Lung (tissue), 12 donors: ENCODE measurements around the gene ASGR2. TPM values are rescaled to one million over a fixed set of nuclear protein-coding genes. Genes with fewer than 3 reads are reported as not detected.

ENCODE experiments used
- ATAC-seq: fragments of 200-7000 bp; cut with Tn5 transposase; one replicate; pipeline ENCODE4 v1.9.1; 2020; ENCODE audit warnings: moderate number of reproducible peaks; ENCODE audit not compliant: insufficient read depth, low FRiP score
- DNase-seq, 3 donors: peaks; one replicate each; pipeline ENCODE4 v3.0.0-alpha.2; 2013 to 2017
- H3K27ac ChIP-seq, 2 donors: one replicate each; pipeline ENCODE4 v1.5.1; 2013; ENCODE audit warnings: mild to moderate bottlenecking in 2 of 2, moderate library complexity in 2 of 2, control low read depth in 1 of 2, inconsistent platforms in 1 of 2, low read depth in 1 of 2, low read length in 1 of 2
- H3K27me3 ChIP-seq, 3 donors: one replicate each; pipeline ENCODE4 v1.5.1; 2013; ENCODE audit warnings: low read length in 2 of 3; ENCODE audit not compliant: control insufficient read depth in 3 of 3, insufficient read depth in 3 of 3
- H3K36me3 ChIP-seq, 4 donors: one replicate each; pipeline ENCODE4 v1.5.1; 2013; ENCODE audit warnings: low read length in 4 of 4, mild to moderate bottlenecking in 1 of 4, moderate library complexity in 1 of 4; ENCODE audit not compliant: control insufficient read depth in 4 of 4, insufficient read depth in 4 of 4
- H3K4me1 ChIP-seq, 5 donors: one replicate each; pipeline ENCODE4 v1.5.1; 2013; ENCODE audit warnings: low read length in 5 of 5, mild to moderate bottlenecking in 2 of 5, moderate library complexity in 1 of 5; ENCODE audit not compliant: control insufficient read depth in 5 of 5, insufficient read depth in 5 of 5
- H3K4me3 ChIP-seq: one replicate; pipeline ENCODE4 v1.5.1; 2013; ENCODE audit warnings: mild to moderate bottlenecking, control low read depth, moderate library complexity
- H3K9ac ChIP-seq, 2 donors: one replicate each; pipeline ENCODE4 v1.5.1; 2013; ENCODE audit warnings: low read length in 2 of 2, control low read depth in 1 of 2; ENCODE audit not compliant: insufficient read depth in 1 of 2
- H3K9me3 ChIP-seq, 4 donors: one replicate each; pipeline ENCODE4 v1.5.1; 2013; ENCODE audit warnings: low read length in 3 of 4, mild to moderate bottlenecking in 1 of 4, moderate library complexity in 1 of 4; ENCODE audit not compliant: control insufficient read depth in 4 of 4, insufficient read depth in 3 of 4
- WGBS, 2 donors: extraction: QIAGEN DNeasy Blood & Tissue Kit; methylation state at CpG; one replicate each; pipeline ENCODE4 v1.1.7; 2013; 5-methylcytosine and 5-hydroxymethylcytosine counted together
- polyA plus RNA-seq, 2 donors: library from polyadenylated mRNA; stranded (reverse); fragments of 200-250 nt; gene quantifications; one replicate each; pipeline ENCODE4 v1.2.1, GENCODE V29; 2013
- total RNA-seq, 2 donors: library from RNA; depleted of rRNA in 1 of 2; stranded (reverse); fragments of >200 nt in 1 of 2; gene quantifications; one replicate each; pipeline ENCODE4 v1.2.1, GENCODE V29; 2014 to 2021
- TF ChIP-seq, protein P1 (sequence below): IDR thresholded peaks from 2 replicates; pipeline ENCODE4 v1.5.1; 2012; ENCODE audit warnings: mild to moderate bottlenecking; ENCODE audit errors: control extremely low read depth, extremely low read depth
- donor health status: control.
- donor health status: control.
- donor health status: Bipolar disorder and iron deficiency.
- donor health status: healthy.
- donor health status: DM: yes; HTN: yes; CAD: no.

Gene ASGR2
- total and polyA plus RNA-seq, 4 donors = 1.6 to 12.0 (median 2.6) TPM

DNA sequence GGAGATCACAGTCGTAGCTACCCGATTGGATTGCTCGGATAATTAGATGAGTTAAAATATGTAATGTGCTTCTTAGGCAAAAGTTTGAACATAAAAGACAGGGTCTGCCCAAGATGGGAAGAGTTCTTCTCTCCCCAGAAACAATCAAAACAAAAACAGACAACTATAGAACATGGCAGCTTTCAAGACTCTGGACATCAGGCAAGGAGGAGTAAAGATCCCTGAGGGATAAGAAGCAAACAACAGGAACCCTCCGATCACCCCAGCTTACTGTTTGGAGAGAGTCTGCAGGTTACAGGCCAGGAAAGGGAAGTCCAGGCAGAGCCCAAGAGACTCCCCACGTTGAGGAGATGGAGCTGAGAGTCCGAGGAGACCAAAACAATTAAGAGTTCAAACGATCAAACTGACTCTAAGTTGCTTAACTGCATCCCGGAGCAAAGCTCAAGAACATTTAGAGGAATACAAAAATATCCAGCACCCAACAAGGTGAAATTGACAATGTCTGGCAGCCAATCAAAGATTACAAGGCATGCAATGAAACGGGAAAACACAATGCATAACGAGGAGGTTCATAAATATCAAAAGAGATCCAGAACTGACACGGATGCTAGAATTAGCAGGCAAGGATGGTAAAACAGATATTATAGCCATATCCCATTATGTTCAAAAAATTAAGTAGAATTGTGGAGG lies 3.9 kb downstream of the ASGR2 start:
- 59 to 60% methylated on average over 11 of the region's 11 CpGs for WGBS, 2 donors
- Histone ChIP-seq H3K9ac (no peak overlapping the region), H3K27ac (no peak overlapping the region), H3K4me1 (peaks cover 0 to 3% (median 0%) of the 10 kb centered on the region in 5 donors), H3K27me3 (peaks cover 0 to 4% (median 3%) of the 10 kb centered on the region in 3 donors), H3K4me3 (no peak overlapping the region), H3K36me3 (no peaks in the 10 kb centered on the region), H3K9me3 (no peaks in the 10 kb centered on the region)
- TF ChIP-seq, protein P1, sequence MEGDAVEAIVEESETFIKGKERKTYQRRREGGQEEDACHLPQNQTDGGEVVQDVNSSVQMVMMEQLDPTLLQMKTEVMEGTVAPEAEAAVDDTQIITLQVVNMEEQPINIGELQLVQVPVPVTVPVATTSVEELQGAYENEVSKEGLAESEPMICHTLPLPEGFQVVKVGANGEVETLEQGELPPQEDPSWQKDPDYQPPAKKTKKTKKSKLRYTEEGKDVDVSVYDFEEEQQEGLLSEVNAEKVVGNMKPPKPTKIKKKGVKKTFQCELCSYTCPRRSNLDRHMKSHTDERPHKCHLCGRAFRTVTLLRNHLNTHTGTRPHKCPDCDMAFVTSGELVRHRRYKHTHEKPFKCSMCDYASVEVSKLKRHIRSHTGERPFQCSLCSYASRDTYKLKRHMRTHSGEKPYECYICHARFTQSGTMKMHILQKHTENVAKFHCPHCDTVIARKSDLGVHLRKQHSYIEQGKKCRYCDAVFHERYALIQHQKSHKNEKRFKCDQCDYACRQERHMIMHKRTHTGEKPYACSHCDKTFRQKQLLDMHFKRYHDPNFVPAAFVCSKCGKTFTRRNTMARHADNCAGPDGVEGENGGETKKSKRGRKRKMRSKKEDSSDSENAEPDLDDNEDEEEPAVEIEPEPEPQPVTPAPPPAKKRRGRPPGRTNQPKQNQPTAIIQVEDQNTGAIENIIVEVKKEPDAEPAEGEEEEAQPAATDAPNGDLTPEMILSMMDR = no peak
- no peak for DNase-seq
- no peak for ATAC-seq

DNA sequence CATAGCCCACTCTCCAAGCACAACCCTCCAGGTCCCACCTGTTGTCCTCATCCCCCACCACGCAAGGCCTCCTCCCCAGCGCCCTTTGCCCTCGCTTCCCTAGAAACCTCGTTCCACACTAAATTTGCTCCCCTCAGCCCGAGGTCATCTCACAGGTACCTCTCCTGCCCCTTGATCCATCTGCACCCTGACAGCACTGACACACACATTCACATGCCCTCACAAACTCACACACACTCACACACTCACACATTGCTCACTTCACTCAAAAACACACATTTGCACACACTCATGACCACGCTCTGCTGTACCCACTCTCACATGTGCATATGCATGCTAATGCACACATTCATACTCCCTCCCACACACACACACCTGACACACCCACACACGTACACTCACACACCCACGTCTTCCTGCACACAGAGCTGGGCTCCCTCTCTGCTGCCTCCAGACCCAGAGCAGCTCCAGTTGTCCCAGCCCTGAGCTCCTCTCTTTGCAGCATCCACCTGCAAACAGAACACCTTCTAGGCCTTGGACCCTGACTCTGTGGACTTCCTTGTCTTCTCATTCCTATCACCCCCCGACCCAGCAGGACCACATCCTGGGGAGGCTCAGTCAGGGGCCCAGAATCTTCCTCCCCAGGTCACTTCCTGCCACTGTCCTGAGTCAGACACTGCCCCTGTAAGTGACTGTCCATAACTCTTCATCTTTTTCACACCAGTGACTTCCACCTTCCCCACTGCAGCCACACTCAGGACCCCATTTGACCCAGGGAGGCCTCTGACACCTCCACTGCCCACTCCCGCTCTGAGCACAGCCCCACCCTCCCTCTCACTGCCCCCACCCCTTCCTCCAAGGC lies 4.9 kb downstream of the ASGR2 start:
- Histone ChIP-seq H3K27ac (no peak overlapping the region), H3K9me3 (no peaks in the 10 kb centered on the region), H3K4me1 (peaks cover 0 to 3% (median 0%) of the 10 kb centered on the region in 5 donors), H3K36me3 (no peaks in the 10 kb centered on the region), H3K9ac (no peak overlapping the region), H3K4me3 (no peak overlapping the region), H3K27me3 (peaks cover 0 to 4% (median 3%) of the 10 kb centered on the region in 3 donors)
- ATAC-seq = no peak
- no peak for DNase-seq
- TF ChIP-seq, protein P1 = no peak
- WGBS, 2 donors = 71 to 80% methylated on average over 10 of the region's 10 CpGs

DNA sequence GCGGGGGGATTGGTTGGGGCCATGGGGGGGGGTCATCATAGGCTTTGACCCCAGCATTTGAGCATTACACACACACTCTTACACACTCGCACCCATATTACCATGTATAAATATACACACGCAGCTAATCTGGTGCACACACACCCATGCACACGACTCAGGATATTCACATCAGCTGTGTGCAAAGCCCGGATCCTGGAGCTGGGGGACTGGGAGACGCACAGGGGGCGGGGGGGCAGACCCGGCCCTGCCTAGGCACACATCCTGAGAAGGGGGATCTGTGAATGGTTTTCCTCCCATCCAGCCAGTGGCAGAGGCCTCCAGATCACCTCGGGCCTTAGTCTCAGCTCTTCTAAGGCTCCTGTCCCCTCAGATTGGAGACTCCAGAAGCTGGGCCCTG lies 5.6 kb downstream of the ASGR2 start:
- peaks cover 0 to 3% (median 0%) of the 10 kb centered on the region in 5 donors for H3K4me1 ChIP-seq
- H3K9ac ChIP-seq = no peak overlapping the region
- no peaks in the 10 kb centered on the region for H3K36me3 ChIP-seq
- no peak for ATAC-seq
- WGBS, 2 donors = 80 to 90% methylated on average over 9 of the region's 9 CpGs
- no peak overlapping the region for H3K27ac ChIP-seq
- TF ChIP-seq, protein P1 = no peak
- no peak for DNase-seq
- H3K27me3 ChIP-seq = peaks cover 0 to 4% (median 3%) of the 10 kb centered on the region in 3 donors
- no peaks in the 10 kb centered on the region for H3K9me3 ChIP-seq
- no peak overlapping the region for H3K4me3 ChIP-seq
